Activated CD4-positive, alpha-beta T cell treated with anti-CD3 and anti-CD28 coated beads, Interleukin-2, amount 10 ng/mL, durations not matched to agents 24 days and 14 days (primary cell): ENCODE measurements around the gene TM2D3. TPM values are rescaled to one million over a fixed set of nuclear protein-coding genes. Genes with fewer than 3 reads are reported as not detected.
"Not testable (repeated sequence)": the region's sequence is repeated elsewhere in the genome, so short reads cannot be mapped to it uniquely, and the experiment has no call there.

Source experiments
- DNase-seq: peaks from one replicate; pipeline ENCODE4 v3.0.0; 2022
- H3K27ac Mint-ChIP-seq: one replicate; pipeline ENCODE4 v1.8.0; 2022; ENCODE audit warnings: mild to moderate bottlenecking, mixed read lengths
- H3K27me3 Mint-ChIP-seq: one replicate; pipeline ENCODE4 v1.8.0; 2022; ENCODE audit warnings: mixed read lengths
- H3K36me3 Mint-ChIP-seq: one replicate; pipeline ENCODE4 v1.8.0; 2022; ENCODE audit warnings: low read depth, mild to moderate bottlenecking, mixed read lengths
- H3K4me1 Mint-ChIP-seq: one replicate; pipeline ENCODE4 v1.8.0; 2021; ENCODE audit warnings: mixed read lengths
- H3K4me3 Mint-ChIP-seq: one replicate; pipeline ENCODE4 v1.8.0; 2022; ENCODE audit warnings: mild to moderate bottlenecking, moderate library complexity, mixed read lengths
- H3K9me3 Mint-ChIP-seq: one replicate; pipeline ENCODE4 v1.8.0; 2021; ENCODE audit warnings: mixed read lengths
- intact Hi-C: fragments of 100-400 bp; cut with micrococcal nuclease; formaldehyde crosslinking; loops from one replicate; pipeline ENCODE4 v1.15.1; 2023
- total RNA-seq: library from RNA; stranded (reverse); gene quantifications from 2 replicates; pipeline ENCODE4 v1.2.3, GENCODE V29; 2022

TM2D3 gene
- total RNA-seq, 1 donor from 2014 or later: 56.2 TPM

GRCh38 chr15:101675015-101675414 is 22.8 kb upstream of the TM2D3 start:
- Mint-ChIP-seq H3K9me3 (no peaks in the 10 kb centered on the region), H3K27ac (no peak overlapping the region), H3K4me1 (no peaks in the 10 kb centered on the region), H3K36me3 (peaks cover 59% of the 10 kb centered on the region), H3K4me3 (no peak overlapping the region), H3K27me3 (no peaks in the 10 kb centered on the region)
- intact Hi-C loops: no loop called here
- DNase-seq: no peak

- Mint-ChIP-seq H3K9me3 (no peaks in the 10 kb centered on the region), H3K27ac (no peak overlapping the region), H3K36me3 (peaks cover 53% of the 10 kb centered on the region), H3K4me3 (no peak overlapping the region), H3K27me3 (no peaks in the 10 kb centered on the region), H3K4me1 (no peaks in the 10 kb centered on the region)
- DNase-seq: peak; percentile 48
- intact Hi-C loops: no loop called here
Observed at GRCh38 chr15:101672298-101672697, 20.1 kb upstream of the TM2D3 start.

GRCh38 chr15:101669744-101670143 is 17.6 kb upstream of the TM2D3 start:
- H3K36me3 Mint-ChIP-seq: peaks cover 54% of the 10 kb centered on the region
- H3K27ac Mint-ChIP-seq: no peak overlapping the region
- intact Hi-C loops: no loop called here
- no peaks in the 10 kb centered on the region for H3K4me1 Mint-ChIP-seq
- H3K27me3 Mint-ChIP-seq: no peaks in the 10 kb centered on the region
- no peak for DNase-seq
- no peaks in the 10 kb centered on the region for H3K9me3 Mint-ChIP-seq
- H3K4me3 Mint-ChIP-seq: no peak overlapping the region

GRCh38 chr15:101667881-101668280 is 15.7 kb upstream of the TM2D3 start:
- Mint-ChIP-seq H3K36me3 (peaks cover 45% of the 10 kb centered on the region), H3K27ac (no peak overlapping the region), H3K4me3 (no peak overlapping the region), H3K27me3 (no peaks in the 10 kb centered on the region), H3K9me3 (no peaks in the 10 kb centered on the region), H3K4me1 (no peaks in the 10 kb centered on the region)
- intact Hi-C loops: no loop called here
- DNase-seq: no peak

- H3K27ac Mint-ChIP-seq: no peak overlapping the region
- no peaks in the 10 kb centered on the region for H3K9me3 Mint-ChIP-seq
- intact Hi-C loops: no loop called here
- H3K36me3 Mint-ChIP-seq: peaks cover 35% of the 10 kb centered on the region
- no peaks in the 10 kb centered on the region for H3K27me3 Mint-ChIP-seq
- no peak overlapping the region for H3K4me3 Mint-ChIP-seq
- no peaks in the 10 kb centered on the region for H3K4me1 Mint-ChIP-seq
- peak; percentile 56 for DNase-seq
Observed at GRCh38 chr15:101664303-101664913, 12.2 kb upstream of the TM2D3 start.

- intact Hi-C loops: no loop called here
- H3K27ac Mint-ChIP-seq: no peak overlapping the region
- no peak overlapping the region for H3K4me3 Mint-ChIP-seq
- no peaks in the 10 kb centered on the region for H3K4me1 Mint-ChIP-seq
- H3K36me3 Mint-ChIP-seq: peaks cover 27% of the 10 kb centered on the region
- no peak for DNase-seq
- H3K27me3 Mint-ChIP-seq: no peaks in the 10 kb centered on the region
- H3K9me3 Mint-ChIP-seq: no peaks in the 10 kb centered on the region
Observed at GRCh38 chr15:101662203-101662602, 10.0 kb upstream of the TM2D3 start.

GRCh38 chr15:101660005-101660404 is 7.8 kb upstream of the TM2D3 start:
- DNase-seq: peak; percentile 44
- Mint-ChIP-seq H3K4me3 (no peak overlapping the region), H3K36me3 (peaks cover 20% of the 10 kb centered on the region), H3K4me1 (no peaks in the 10 kb centered on the region), H3K27ac (no peak overlapping the region), H3K9me3 (no peaks in the 10 kb centered on the region), H3K27me3 (no peaks in the 10 kb centered on the region)
- intact Hi-C loops: no loop called here

GRCh38 chr15:101657968-101658784 is 6.0 kb upstream of the TM2D3 start:
- Mint-ChIP-seq H3K9me3 (no peaks in the 10 kb centered on the region), H3K27ac (no peak overlapping the region), H3K4me1 (peaks cover 10% of the 10 kb centered on the region), H3K36me3 (peaks cover 23% of the 10 kb centered on the region), H3K4me3 (no peak overlapping the region), H3K27me3 (no peaks in the 10 kb centered on the region)
- intact Hi-C loops: loop anchor here (10.0 kb wide), 1 partner anchor 653 kb away; no protein-coding TSS in a partner anchor
- peak; percentile 32 for DNase-seq

- peaks cover 22% of the 10 kb centered on the region for H3K36me3 Mint-ChIP-seq
- DNase-seq: no peak
- H3K4me3 Mint-ChIP-seq: no peak overlapping the region
- no peaks in the 10 kb centered on the region for H3K27me3 Mint-ChIP-seq
- no peak overlapping the region for H3K27ac Mint-ChIP-seq
- intact Hi-C loops: loop anchor here (10.0 kb wide), 1 partner anchor 652 kb away; no protein-coding TSS in a partner anchor
- H3K4me1 Mint-ChIP-seq: peaks cover 10% of the 10 kb centered on the region
- H3K9me3 Mint-ChIP-seq: no peaks in the 10 kb centered on the region
Observed at GRCh38 chr15:101657171-101657570, 5.0 kb upstream of the TM2D3 start.

GRCh38 chr15:101654624-101655337 is 2.6 kb upstream of the TM2D3 start:
- not testable (repeated sequence) for H3K27me3 Mint-ChIP-seq, DNase-seq, H3K9me3 Mint-ChIP-seq
- intact Hi-C loops: loop anchor here (5.0 to 10.0 kb wide), 4 partner anchors 192 to 1052 kb away; partner anchors contain the start of genes ASB7, LINS1 and SELENOS
- H3K27ac Mint-ChIP-seq: peak overlapping the region; percentile 55
- H3K4me1 Mint-ChIP-seq: peaks cover 23% of the 10 kb centered on the region
- peaks cover 22% of the 10 kb centered on the region for H3K36me3 Mint-ChIP-seq
- peak overlapping the region; percentile 31 for H3K4me3 Mint-ChIP-seq

GRCh38 chr15:101654171-101654570 is 2.0 kb upstream of the TM2D3 start:
- H3K27me3 Mint-ChIP-seq: no peaks in the 10 kb centered on the region
- H3K9me3 Mint-ChIP-seq: no peaks in the 10 kb centered on the region
- intact Hi-C loops: loop anchor here (5.0 to 10.0 kb wide), 4 partner anchors 192 to 1052 kb away; partner anchors contain the start of genes ASB7, LINS1 and SELENOS
- H3K4me3 Mint-ChIP-seq: peak overlapping the region; percentile 31
- H3K27ac Mint-ChIP-seq: peak overlapping the region; percentile 55
- no peak for DNase-seq
- peaks cover 30% of the 10 kb centered on the region for H3K4me1 Mint-ChIP-seq
- H3K36me3 Mint-ChIP-seq: peaks cover 23% of the 10 kb centered on the region

- H3K27me3 Mint-ChIP-seq: no peaks in the 10 kb centered on the region
- peak overlapping the region; percentile 86 for H3K27ac Mint-ChIP-seq
- H3K9me3 Mint-ChIP-seq: no peaks in the 10 kb centered on the region
- intact Hi-C loops: loop anchor here (1.0 to 10.0 kb wide), 7 partner anchors 40 to 1051 kb away; partner anchors contain the start of genes ASB7, LINS1, SELENOS and SNRPA1
- H3K36me3 Mint-ChIP-seq: peaks cover 31% of the 10 kb centered on the region
- H3K4me3 Mint-ChIP-seq: peak overlapping the region; percentile 86
- DNase-seq: no peak
- peaks cover 32% of the 10 kb centered on the region for H3K4me1 Mint-ChIP-seq
Observed at GRCh38 chr15:101652786-101653430, 727 bp upstream of the TM2D3 start.

GRCh38 chr15:101651554-101652097 is 555 bp downstream of the TM2D3 start:
- peak overlapping the region; percentile 86 for H3K4me3 Mint-ChIP-seq
- no peak for DNase-seq
- H3K9me3 Mint-ChIP-seq: no peaks in the 10 kb centered on the region
- H3K36me3 Mint-ChIP-seq: peaks cover 35% of the 10 kb centered on the region
- H3K27me3 Mint-ChIP-seq: no peaks in the 10 kb centered on the region
- peak overlapping the region; percentile 86 for H3K27ac Mint-ChIP-seq
- H3K4me1 Mint-ChIP-seq: peaks cover 32% of the 10 kb centered on the region
- intact Hi-C loops: loop anchor here (1.0 to 10.0 kb wide), 7 partner anchors 41 to 1049 kb away; partner anchors contain the start of genes ASB7, LINS1, SELENOS and SNRPA1
